H1 (cell line): ENCODE measurements around the gene NIPSNAP2. TPM values are rescaled to one million over a fixed set of nuclear protein-coding genes. Genes with fewer than 3 reads are reported as not detected.

Source experiments
- CTCF ChIA-PET: fragments of 300-600 bp; sonication (Branson Sonifier 250); formaldehyde crosslinking; loops from one replicate; lab custom pipeline; 2021; ENCODE audit not compliant: partially characterized antibody; lab: Charles Lee
- POLR2A ChIA-PET: fragments of 300-600 bp; sonication (Branson Sonifier 250); formaldehyde crosslinking; loops from one replicate; lab custom pipeline; 2021; ENCODE audit warnings: inconsistent platforms; ENCODE audit not compliant: partially characterized antibody; lab: Charles Lee
- DNase-seq, 2 experiments: peaks; one replicate each; pipeline versions ENCODE4 v3.0.0 to v3.0.0-alpha.2; 2010 to 2022; ENCODE audit warnings: low spot score in 2 of 2, low read depth in 1 of 2, mixed read lengths in 1 of 2
- FAIRE-seq: peaks from 2 replicates; lab custom pipeline; 2011; peaks lifted over from hg19 to GRCh38; lab: Jason Lieb, UNC
- H2AFZ ChIP-seq: 2 replicates; pipeline ENCODE4 v1.8.1; 2012; ENCODE audit warnings: low read length, inconsistent platforms
- H2AK5ac ChIP-seq: 2 replicates; pipeline ENCODE4 v1.6.1; 2013; ENCODE audit warnings: low read depth, low read length
- H2BK120ac ChIP-seq: replicated peaks from 2 replicates; pipeline ENCODE3; 2013; ENCODE audit warnings: low read depth, low read length, inconsistent platforms
- H2BK12ac ChIP-seq: 2 replicates; pipeline ENCODE4 v1.6.1; 2013; ENCODE audit warnings: low read depth, low read length
- H2BK15ac ChIP-seq: 2 replicates; pipeline ENCODE4 v1.6.1; 2013; ENCODE audit warnings: low read length
- H2BK20ac ChIP-seq: 2 replicates; pipeline ENCODE4 v1.6.1; 2013; ENCODE audit warnings: low read length
- H2BK5ac ChIP-seq: 2 replicates; pipeline ENCODE4 v1.6.1; 2013; ENCODE audit warnings: low read depth, low read length
- H3K14ac ChIP-seq: 2 replicates; pipeline ENCODE4 v1.6.1; 2013; ENCODE audit warnings: inconsistent platforms; ENCODE audit not compliant: insufficient read length
- H3K18ac ChIP-seq: 2 replicates; pipeline ENCODE4 v1.6.1; 2013; ENCODE audit warnings: low read length; ENCODE audit errors: extremely low read depth
- H3K23ac ChIP-seq: 2 replicates; pipeline ENCODE4 v1.6.1; 2013; ENCODE audit warnings: inconsistent platforms; ENCODE audit not compliant: insufficient read length
- H3K23me2 ChIP-seq: 2 replicates; pipeline ENCODE4 v1.6.1; 2013; ENCODE audit warnings: low read depth, low read length
- H3K27ac ChIP-seq: 2 replicates; pipeline ENCODE4 v1.6.1; 2011; ENCODE audit warnings: low read depth, low read length, inconsistent platforms
- H3K27me3 ChIP-seq, 4 experiments: replicated peaks in 1 of 4; 1 replicate in 1 of 4; 2 replicates in 3 of 4; pipeline versions ENCODE4 v1.6.1 to v1.8.1; 2011 to 2013; ENCODE audit warnings: low read length in 3 of 4, mild to moderate bottlenecking in 3 of 4, inconsistent platforms in 2 of 4, mixed read lengths in 2 of 4, moderate library complexity in 1 of 4; ENCODE audit not compliant: control insufficient read depth in 3 of 4, insufficient read depth in 3 of 4; ENCODE audit errors: extremely low read depth in 1 of 4
- H3K36me3 ChIP-seq, 4 experiments: 2 replicates each; pipeline versions ENCODE4 v1.6.1 to v1.8.1; 2011 to 2013; ENCODE audit warnings: mild to moderate bottlenecking in 4 of 4, low read length in 3 of 4, moderate library complexity in 2 of 4, control low read depth in 1 of 4, inconsistent platforms in 1 of 4; ENCODE audit not compliant: insufficient read depth in 4 of 4, control insufficient read depth in 2 of 4
- H3K4ac ChIP-seq: replicated peaks from 2 replicates; pipeline ENCODE3; 2013; ENCODE audit warnings: low read length, low read depth, mixed read lengths, inconsistent platforms; ENCODE audit not compliant: insufficient read length
- H3K4me1 ChIP-seq, 4 experiments: replicated peaks in 1 of 4; 1 replicate in 1 of 4; 2 replicates in 3 of 4; pipeline versions ENCODE4 v1.6.1 to v1.8.1; 2011 to 2013; ENCODE audit warnings: low read length in 3 of 4, inconsistent platforms in 2 of 4, mixed read lengths in 1 of 4; ENCODE audit not compliant: insufficient read depth in 4 of 4, control insufficient read depth in 3 of 4
- H3K4me2 ChIP-seq, 2 experiments: 2 replicates each; pipeline versions ENCODE4 v1.6.1 to v1.8.1; 2011 to 2013; ENCODE audit warnings: low read depth in 2 of 2, low read length in 2 of 2, control low read depth in 1 of 2, inconsistent platforms in 1 of 2, mild to moderate bottlenecking in 1 of 2; ENCODE audit not compliant: insufficient read depth in 1 of 2
- H3K4me3 ChIP-seq, 4 experiments: fragments of 200-600, 300-600 bp in 1 of 4; sonication (generic), shearing (Covaris generic), sonication (Bioruptor Twin) in 1 of 4; 2 replicates each; pipeline versions ENCODE4 v1.5.1 to v1.8.1; 2011 to 2016; ENCODE audit warnings: low read length in 4 of 4, low read depth in 3 of 4, control low read depth in 2 of 4, inconsistent platforms in 2 of 4, mild to moderate bottlenecking in 2 of 4, mixed read lengths in 1 of 4, moderate library complexity in 1 of 4; ENCODE audit not compliant: insufficient read depth in 2 of 4; ENCODE audit errors: extremely low read depth in 1 of 4
- H3K56ac ChIP-seq: replicated peaks from 2 replicates; pipeline ENCODE3; 2013; ENCODE audit warnings: low read depth, mild to moderate bottlenecking, mixed read lengths, low read length, inconsistent platforms; ENCODE audit not compliant: insufficient read length
- H3K79me1 ChIP-seq: 2 replicates; pipeline ENCODE4 v1.6.1; 2013; ENCODE audit warnings: low read depth, low read length, control low read depth
- H3K79me2 ChIP-seq, 2 experiments: 2 replicates each; pipeline versions ENCODE4 v1.6.1 to v1.8.1; 2012 to 2013; ENCODE audit warnings: low read length in 2 of 2, mild to moderate bottlenecking in 2 of 2, inconsistent platforms in 1 of 2; ENCODE audit not compliant: insufficient read depth in 2 of 2, control insufficient read depth in 1 of 2
- H3K9ac ChIP-seq, 4 experiments: replicated peaks in 1 of 4; 1 replicate in 1 of 4; 2 replicates in 3 of 4; pipeline versions ENCODE4 v1.6.1 to v1.8.1; 2011 to 2013; ENCODE audit warnings: low read depth in 3 of 4, low read length in 3 of 4, control low read depth in 2 of 4, mild to moderate bottlenecking in 2 of 4, moderate library complexity in 2 of 4, inconsistent platforms in 1 of 4; ENCODE audit errors: extremely low read depth in 1 of 4
- H3K9me3 ChIP-seq, 2 experiments: 2 replicates each; pipeline versions ENCODE4 v1.6.1 to v1.8.1; 2012 to 2013; ENCODE audit warnings: mild to moderate bottlenecking in 2 of 2, moderate library complexity in 2 of 2, control low read depth in 1 of 2, inconsistent platforms in 1 of 2, low read depth in 1 of 2, low read length in 1 of 2, mixed read lengths in 1 of 2; ENCODE audit not compliant: insufficient read depth in 2 of 2
- H4K20me1 ChIP-seq, 2 experiments: replicated peaks in 1 of 2; 2 replicates each; pipeline versions ENCODE3 to v1.8.1; 2011 to 2013; ENCODE audit warnings: inconsistent platforms in 2 of 2, low read length in 2 of 2, mild to moderate bottlenecking in 1 of 2; ENCODE audit not compliant: insufficient read depth in 2 of 2, control insufficient read depth in 1 of 2
- H4K5ac ChIP-seq: 2 replicates; pipeline ENCODE4 v1.6.1; 2013; ENCODE audit warnings: low read length, low read depth, mixed read lengths, inconsistent platforms; ENCODE audit not compliant: insufficient read length
- H4K8ac ChIP-seq: 2 replicates; pipeline ENCODE4 v1.8.0; 2013; ENCODE audit warnings: mild to moderate bottlenecking, moderate library complexity, low read length, inconsistent platforms; ENCODE audit not compliant: insufficient read depth; ENCODE audit errors: extremely low read depth
- H4K91ac ChIP-seq: replicated peaks from 2 replicates; pipeline ENCODE3; 2013; ENCODE audit warnings: low read length, mixed read lengths, inconsistent platforms; ENCODE audit not compliant: insufficient read length
- CBX8 ChIP-seq: fragments of 300-800, 300-1000 bp; sonication (generic); IDR thresholded peaks from 2 replicates; pipeline ENCODE4 v1.7.1; 2016; ENCODE audit warnings: low read depth, low read length, borderline replicate concordance
- RNF2 ChIP-seq: fragments of 200-900, 300-1000 bp; sonication (generic); IDR thresholded peaks from 2 replicates; pipeline ENCODE4 v1.7.1; 2016; ENCODE audit warnings: borderline replicate concordance, low read depth, mild to moderate bottlenecking, antibody characterized with exemption, low read length; ENCODE audit not compliant: poor library complexity, severe bottlenecking; ENCODE audit errors: missing control alignments
- TBP ChIP-seq: IDR thresholded peaks from 2 replicates; pipeline ENCODE4 v1.6.1; 2011; ENCODE audit warnings: low read depth, low read length, improper control_type of control experiment
- WGBS, 2 experiments: shearing (Covaris generic) in 1 of 2; methylation state at CpG; one replicate each; pipeline versions ENCODE4 v1.1.6 to v1.1.7; 2013 to 2015; ENCODE audit warnings: low lambda C conversion rate in 2 of 2, mixed read lengths in 2 of 2, inconsistent platforms in 1 of 2, low coverage in 1 of 2, missing lambda C conversion rate in 1 of 2; ENCODE audit not compliant: insufficient replicate concordance in 2 of 2, insufficient coverage in 1 of 2, insufficient read length in 1 of 2; ENCODE audit errors: extremely low coverage in 1 of 2, missing lambda C conversion rate in 1 of 2; 5-methylcytosine and 5-hydroxymethylcytosine counted together
- polyA plus RNA-seq, 7 experiments: library from polyadenylated mRNA; depleted of rRNA in 3 of 7; stranded (reverse) in 5 of 7; unstranded in 2 of 7; fragments of >200 nt in 5 of 7; fragments of 200-250 nt in 2 of 7; gene quantifications; 1 replicate in 5 of 7; 2 replicates in 1 of 7; 4 replicates in 1 of 7; pipeline versions ENCODE4 v1.2.1 to v1.2.3, GENCODE V29; 2011 to 2013; ENCODE audit warnings: missing spikeins in 2 of 7, mixed read lengths in 2 of 7
- total RNA-seq: library from RNA; stranded (reverse); fragmentation: NEBNext Ultra II Directional; extraction: Animal tissue kit (Norgen Biotek cat#: 25700); gene quantifications from 2 replicates; pipeline ENCODE4 v1.2.1, GENCODE V29; 2021

NIPSNAP2 gene
- total and polyA plus RNA-seq, 2 of the 8 experiments (the other 6 are each of a cell fraction or from before 2014, with no cell fraction given) = 31.1 to 45.2 TPM

DNA sequence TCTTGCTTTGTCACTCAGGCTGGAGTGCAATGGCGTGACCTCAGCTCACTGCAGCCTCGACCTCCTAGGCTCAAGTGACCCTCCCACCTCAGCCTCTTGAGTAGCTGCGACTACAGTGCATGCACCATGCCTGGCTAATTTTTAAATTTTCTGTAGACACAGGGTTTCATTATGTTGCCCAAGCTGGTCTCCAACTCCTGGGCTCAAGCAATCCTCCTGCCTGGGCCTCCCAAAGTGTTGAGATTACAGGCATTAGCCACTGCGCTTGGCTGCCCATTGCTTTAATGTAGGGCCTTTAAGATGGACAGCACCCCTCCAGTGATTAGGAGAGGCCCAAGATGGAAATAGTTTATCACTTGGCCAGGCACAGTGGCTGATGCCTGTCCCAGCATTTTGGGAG is 39.4 kb downstream of the NIPSNAP2 start:
- Histone ChIP-seq H4K8ac (no peak overlapping the region), H3K4me3 (no peak overlapping the region), H3K4me2 (no peak overlapping the region), H3K9ac (no peak overlapping the region), H3K27me3 (no peaks in the 10 kb centered on the region; a peak in 1 of 7 replicates), H4K91ac (no peak overlapping the region), H3K14ac (no peak overlapping the region), H2BK12ac (no peak overlapping the region), H3K23me2 (no peaks in the 10 kb centered on the region), H3K36me3 (peaks cover 0 to 3% (median under 1%) of the 10 kb centered on the region in 4 experiments; a peak in 1 of 8 replicates), H2BK120ac (no peak overlapping the region), H3K56ac (no peak overlapping the region), H3K27ac (no peak overlapping the region), H3K4ac (no peak overlapping the region), H2BK20ac (no peak overlapping the region), H3K23ac (no peak overlapping the region), H4K20me1 (no peaks in the 10 kb centered on the region), H2AFZ (no peak overlapping the region), H2BK15ac (no peak overlapping the region), H4K5ac (no peak overlapping the region), H3K79me2 (no peaks in the 10 kb centered on the region), H2BK5ac (no peak overlapping the region), H3K79me1 (no peaks in the 10 kb centered on the region), H3K9me3 (no peaks in the 10 kb centered on the region), H3K4me1 (no peaks in the 10 kb centered on the region), H3K18ac (no peak overlapping the region), H2AK5ac (no peak overlapping the region)
- DNase-seq (no peak), FAIRE-seq (no peak)
- TF ChIP-seq TBP (no peak), RNF2 (no peak), CBX8 (no peak)
- WGBS, 2 experiments = 93% methylated on average over 4 of the region's 4 CpGs; no CpG with 5 or more reads in 1 of the 2 experiments
- POLR2A ChIA-PET = interaction anchor here (0.7 to 40.8 kb wide), 3 partner anchors 24 to 420 kb away, joined by 3 to 869 read pairs (median 3); partner anchors contain the start of genes CCT6A, PSPH and SUMF2
- CTCF ChIA-PET = interaction anchor here (0.7 to 2.8 kb wide), 6 partner anchors 10 to 74 kb away, joined by 3 to 15 read pairs (median 4); no protein-coding TSS in a partner anchor
